Heart left ventricle (tissue), 16 donors: ENCODE measurements around the gene VMP1. TPM values are rescaled to one million over a fixed set of nuclear protein-coding genes. Genes with fewer than 3 reads are reported as not detected.

Experiments
- ATAC-seq, 4 donors: fragments of 200-7000 bp; cut with Tn5 transposase; one replicate each; pipeline ENCODE4 v1.9.1; 2020 to 2022; ENCODE audit warnings: moderate library complexity in 4 of 4, mild to moderate bottlenecking in 3 of 4, moderate number of reproducible peaks in 1 of 4
- DNase-seq, 5 donors: peaks; one replicate each; pipeline ENCODE4 v3.0.0-alpha.2; 2020
- H3K27ac ChIP-seq, 12 donors: fragments of 200-600 bp; sonication (generic) in 4 of 12; one replicate each; pipeline versions ENCODE4 v1.5.0 to v1.8.0; 2016 to 2022; ENCODE audit warnings: mild to moderate bottlenecking in 2 of 12
- H3K27me3 ChIP-seq, 9 donors: fragments of 200-600 bp; sonication (generic) in 2 of 9; one replicate each; pipeline versions ENCODE4 v1.5.1 to v1.8.0; 2016 to 2022; ENCODE audit warnings: mild to moderate bottlenecking in 3 of 9
- H3K36me3 ChIP-seq, 9 donors: fragments of 200-600 bp; sonication (generic) in 2 of 9; one replicate each; pipeline versions ENCODE4 v1.5.0 to v1.8.0; 2018 to 2022; ENCODE audit warnings: mild to moderate bottlenecking in 2 of 9
- H3K4me1 ChIP-seq, 12 donors: fragments of 200-600 bp; sonication (generic) in 4 of 12; one replicate each; pipeline versions ENCODE4 v1.5.0 to v1.8.0; 2016 to 2022; ENCODE audit warnings: mild to moderate bottlenecking in 3 of 12
- H3K4me3 ChIP-seq, 12 donors: fragments of 200-600 bp; sonication (generic) in 4 of 12; one replicate each; pipeline versions ENCODE4 v1.5.0 to v1.8.0; 2017 to 2022; ENCODE audit warnings: mild to moderate bottlenecking in 9 of 12, moderate library complexity in 4 of 12
- H3K9me3 ChIP-seq, 12 donors: fragments of 200-600 bp; sonication (generic) in 4 of 12; one replicate each; pipeline versions ENCODE4 v1.5.0 to v1.8.0; 2016 to 2022; ENCODE audit warnings: mild to moderate bottlenecking in 1 of 12
- POLR2A ChIP-seq, 2 donors: fragments of 450-650 bp; IDR thresholded peaks; one replicate each; pipeline ENCODE4 v1.6.1; 2017; ENCODE audit warnings: antibody characterized with exemption in 2 of 2, mild to moderate bottlenecking in 2 of 2, moderate library complexity in 2 of 2
- WGBS, 4 donors: extraction: QIAGEN DNeasy Blood & Tissue Kit in 2 of 4; methylation state at CpG; one replicate each; pipeline versions ENCODE4 v1.1.5 to v1.1.7; 2013 to 2018; 5-methylcytosine and 5-hydroxymethylcytosine counted together
- intact Hi-C, 10 donors: fragments of 100-400 bp; cut with DNase I; formaldehyde crosslinking; loops; one replicate each; pipeline versions ENCODE4 v1.11.1 to v1.14.2; 2022
- polyA plus RNA-seq, 2 donors: library from polyadenylated mRNA; stranded (reverse); fragments of 200-250 nt; gene quantifications; one replicate each; pipeline ENCODE4 v1.2.3, GENCODE V29; 2013
- total RNA-seq, 9 donors: library from RNA; depleted of rRNA in 2 of 9; stranded (reverse); fragments of >200 nt in 2 of 9; fragmentation: NEBNext Ultra II Directional in 3 of 9; extraction: Animal tissue kit (Norgen Biotek cat#: 25700) in 3 of 9; gene quantifications; one replicate each; pipeline versions ENCODE4 v1.1.0 to v1.2.4, GENCODE V29; 2016 to 2023
- TF ChIP-seq, protein P1 (sequence below), 12 donors: fragments of 200-600 bp; sonication (generic) in 4 of 12; IDR thresholded peaks; one replicate each; pipeline versions ENCODE4 v1.5.0 to v1.8.0; 2018 to 2022; ENCODE audit warnings: antibody characterized with exemption in 12 of 12, mild to moderate bottlenecking in 5 of 12
- donor health status: ischemic (EF 13 %, LVEDD 7.1; RV severe dilation, severe dysfunction).
- donor health status: healthy with polysubstance abuse.
- donor health status: DM: no; HTN: yes; CAD: no.
- donor health status: DM: no; HTN: no; CAD: no.
- donor health status: ischemic (EF 25% LVEDD 6.9; RV normal size, moderate dysfunction).
- donor health status: ischemic (EF 25% LVEDD 5.7; RV mildly dilated, moderate dysfunction).
- donor health status: healthy.
- donor health status: DM: yes; HTN: yes; CAD: no.
- donor health status: ischemic (EF 35%, LVEDD 5.7; RV mildly dilated, moderate dysfunction).
- donor health status: nonischemic (EF 11% LVEDD 7.7; RV severe dilation, severe dysfunction).
- donor health status: DM: yes; HTN: yes; CAD: no.
- donor health status: PGD.
- donor health status: ischemic (EF 29% LVEDD 5.4; RV normal size, mild dysfunction).
- donor health status: nonischemic (EF 23%, LVEDD 6.1; RV moderate dilation, normal function).

VMP1 gene
- total and polyA plus RNA-seq, 11 donors, result 19.3 to 181 (median 50.1) TPM

DNA sequence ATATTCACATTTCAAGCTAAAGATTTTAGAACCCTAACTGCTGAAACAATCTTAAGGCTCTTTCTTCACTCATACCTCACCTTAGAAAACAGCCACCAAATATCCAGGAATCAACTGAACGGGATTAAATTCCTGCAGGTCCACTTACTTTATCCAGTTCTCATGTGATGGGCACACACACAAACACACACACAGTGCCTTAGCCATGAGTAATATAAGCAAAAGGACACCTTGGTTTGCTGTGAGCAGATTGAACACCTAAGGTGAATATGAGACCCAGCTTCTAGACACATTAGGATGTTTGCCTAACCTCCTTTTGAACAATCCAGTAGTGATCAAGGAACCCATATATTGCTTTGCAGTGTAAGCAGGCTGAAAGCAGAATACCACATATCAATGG, 103.8 kb downstream of the VMP1 start:
- Histone ChIP-seq H3K27me3 (no peaks in the 10 kb centered on the region), H3K36me3 (peaks cover 0 to 53% (median 33%) of the 10 kb centered on the region in 9 donors), H3K9me3 (no peaks in the 10 kb centered on the region), H3K4me3 (no peak overlapping the region), H3K4me1 (peaks cover 0 to 33% (median 0%) of the 10 kb centered on the region in 12 donors), H3K27ac (no peak overlapping the region)
- DNase-seq, result no peak
- WGBS, 4 donors, result 83 to 88% (median 83%) methylated on average over 1 of the region's 1 CpG
- ATAC-seq, result no peak
- TF ChIP-seq POLR2A (IDR thresholded peaks at IDR 0.05), result no peak
- TF ChIP-seq, protein P1, sequence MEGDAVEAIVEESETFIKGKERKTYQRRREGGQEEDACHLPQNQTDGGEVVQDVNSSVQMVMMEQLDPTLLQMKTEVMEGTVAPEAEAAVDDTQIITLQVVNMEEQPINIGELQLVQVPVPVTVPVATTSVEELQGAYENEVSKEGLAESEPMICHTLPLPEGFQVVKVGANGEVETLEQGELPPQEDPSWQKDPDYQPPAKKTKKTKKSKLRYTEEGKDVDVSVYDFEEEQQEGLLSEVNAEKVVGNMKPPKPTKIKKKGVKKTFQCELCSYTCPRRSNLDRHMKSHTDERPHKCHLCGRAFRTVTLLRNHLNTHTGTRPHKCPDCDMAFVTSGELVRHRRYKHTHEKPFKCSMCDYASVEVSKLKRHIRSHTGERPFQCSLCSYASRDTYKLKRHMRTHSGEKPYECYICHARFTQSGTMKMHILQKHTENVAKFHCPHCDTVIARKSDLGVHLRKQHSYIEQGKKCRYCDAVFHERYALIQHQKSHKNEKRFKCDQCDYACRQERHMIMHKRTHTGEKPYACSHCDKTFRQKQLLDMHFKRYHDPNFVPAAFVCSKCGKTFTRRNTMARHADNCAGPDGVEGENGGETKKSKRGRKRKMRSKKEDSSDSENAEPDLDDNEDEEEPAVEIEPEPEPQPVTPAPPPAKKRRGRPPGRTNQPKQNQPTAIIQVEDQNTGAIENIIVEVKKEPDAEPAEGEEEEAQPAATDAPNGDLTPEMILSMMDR (IDR thresholded peaks at IDR 0.05), result no peak
- intact Hi-C loops, result no loop called here

DNA sequence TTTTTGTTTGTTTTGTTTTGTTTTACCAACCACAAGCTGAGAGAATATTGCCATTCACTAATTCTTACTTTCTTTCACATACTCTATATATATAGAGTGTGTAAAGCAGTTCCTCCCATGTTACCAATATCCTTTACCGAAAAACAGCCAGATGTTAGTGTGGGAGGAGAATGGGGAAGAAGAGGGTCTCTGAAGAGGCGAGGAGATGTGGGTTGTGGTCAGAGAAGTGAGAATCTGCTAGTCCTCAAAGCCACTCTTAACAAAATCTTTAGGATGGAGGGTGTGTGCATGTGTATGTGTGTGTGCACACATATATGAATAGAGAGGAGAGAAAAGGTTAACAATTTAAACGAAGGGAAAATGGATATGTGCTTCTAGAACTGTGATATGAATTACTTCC, 104.7 kb downstream of the VMP1 start:
- 86 to 94% (median 88%) methylated on average over 3 of the region's 3 CpGs for WGBS, 4 donors
- Histone ChIP-seq H3K27me3 (no peaks in the 10 kb centered on the region), H3K4me3 (no peak overlapping the region), H3K36me3 (peaks cover 0 to 53% (median 38%) of the 10 kb centered on the region in 9 donors), H3K27ac (peak overlapping the region in 1 of 12 donors; percentile 7), H3K4me1 (peaks cover 0 to 33% (median 0%) of the 10 kb centered on the region in 12 donors), H3K9me3 (no peaks in the 10 kb centered on the region)
- no peak for TF ChIP-seq POLR2A (IDR thresholded peaks at IDR 0.05)
- TF ChIP-seq, protein P1 (IDR thresholded peaks at IDR 0.05), result no peak
- intact Hi-C loops, result no loop called here
- DNase-seq, result no peak
- no peak for ATAC-seq

DNA sequence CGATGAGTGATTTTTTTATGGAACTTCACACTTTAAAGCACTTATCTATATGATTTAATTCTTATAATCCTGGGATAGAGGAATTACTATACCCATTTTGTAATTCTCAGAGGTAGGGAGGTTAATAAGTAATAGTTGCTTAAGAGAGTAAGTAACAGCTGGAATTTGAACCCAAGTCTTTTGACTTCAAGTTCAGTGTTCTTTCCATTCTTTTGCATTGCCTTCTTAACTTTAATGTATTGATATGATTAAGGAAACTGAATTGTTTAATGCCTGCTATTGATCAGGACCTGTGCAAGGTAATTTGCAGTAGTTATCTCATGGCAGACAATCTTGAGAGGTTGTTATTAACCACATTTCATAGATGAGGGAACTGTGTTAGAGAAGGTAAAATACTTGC, 106.8 kb downstream of the VMP1 start:
- Histone ChIP-seq H3K9me3 (no peaks in the 10 kb centered on the region), H3K27me3 (no peaks in the 10 kb centered on the region), H3K27ac (peak overlapping the region in 1 of 12 donors; percentile 37), H3K4me1 (peaks cover 0 to 19% (median 0%) of the 10 kb centered on the region in 12 donors), H3K4me3 (no peak overlapping the region), H3K36me3 (peaks cover 0 to 68% (median 44%) of the 10 kb centered on the region in 9 donors)
- ATAC-seq, result no peak
- WGBS, 4 donors, result 93 to 100% (median 97%) methylated on average over 1 of the region's 1 CpG
- TF ChIP-seq, protein P1 (IDR thresholded peaks at IDR 0.05), result no peak
- TF ChIP-seq POLR2A (IDR thresholded peaks at IDR 0.05), result no peak
- no peak for DNase-seq
- intact Hi-C loops, result no loop called here

DNA sequence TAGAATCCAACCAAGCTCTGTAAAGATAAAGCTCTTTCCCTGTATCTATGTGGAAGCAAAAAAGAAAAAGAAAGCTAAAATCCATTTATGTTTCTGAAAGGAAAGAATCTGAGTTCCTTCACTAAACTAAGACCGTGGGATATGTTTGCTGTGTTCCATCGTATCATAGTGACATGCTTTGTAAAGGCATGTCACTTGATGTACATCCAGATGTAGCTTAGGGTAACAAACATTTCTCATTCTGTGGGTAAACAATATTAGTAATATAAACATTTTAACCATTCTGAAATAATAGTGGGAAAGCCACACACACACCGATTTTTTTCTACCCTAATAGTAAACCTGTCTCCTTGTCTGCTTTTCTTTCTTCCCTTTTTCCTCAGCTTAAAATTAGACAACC, 107.2 kb downstream of the VMP1 start:
- intact Hi-C loops, result no loop called here
- ATAC-seq, result no peak
- peak overlapping the region in 1 of 12 donors; percentile 37 for H3K27ac ChIP-seq

More for the DNA sequence above, 107.2 kb downstream of the VMP1 start:
- H3K4me3 ChIP-seq, result no peak overlapping the region
- TF ChIP-seq POLR2A (IDR thresholded peaks at IDR 0.05), result no peak
- TF ChIP-seq, protein P1 (IDR thresholded peaks at IDR 0.05), result no peak
- no peaks in the 10 kb centered on the region for H3K27me3 ChIP-seq
- no peaks in the 10 kb centered on the region for H3K9me3 ChIP-seq
- H3K4me1 ChIP-seq, result peaks cover 0 to 19% (median 0%) of the 10 kb centered on the region in 12 donors
- H3K36me3 ChIP-seq, result peaks cover 0 to 72% (median 47%) of the 10 kb centered on the region in 9 donors
- no peak for DNase-seq
- 83 to 94% (median 92%) methylated on average over 3 of the region's 3 CpGs for WGBS, 4 donors
